Tibial nerve (tissue), 4 donors: ENCODE measurements around the gene TP73.

Experiments
- EP300 ChIP-seq, 2 donors: sonication (generic); formaldehyde crosslinking; IDR thresholded peaks; one replicate each; pipeline ENCODE4 v1.6.1; 2017; ENCODE audit warnings: antibody characterized with exemption in 2 of 2, mild to moderate bottlenecking in 1 of 2
- POLR2A ChIP-seq, 2 donors: fragments of 450-650 bp; IDR thresholded peaks; one replicate each; pipeline ENCODE4 v1.6.1; 2017; ENCODE audit warnings: antibody characterized with exemption in 2 of 2, mild to moderate bottlenecking in 2 of 2, moderate library complexity in 2 of 2
- TF ChIP-seq, protein P1 (sequence below), 5 experiments: fragments of 200-600 bp in 3 of 5; fragments of 450-650 bp in 2 of 5; sonication (generic) in 3 of 5; IDR thresholded peaks; one replicate each; pipeline ENCODE4 v1.5.1; 2016 to 2019; ENCODE audit warnings: antibody characterized with exemption in 5 of 5, mild to moderate bottlenecking in 3 of 5, moderate library complexity in 2 of 5

DNA sequence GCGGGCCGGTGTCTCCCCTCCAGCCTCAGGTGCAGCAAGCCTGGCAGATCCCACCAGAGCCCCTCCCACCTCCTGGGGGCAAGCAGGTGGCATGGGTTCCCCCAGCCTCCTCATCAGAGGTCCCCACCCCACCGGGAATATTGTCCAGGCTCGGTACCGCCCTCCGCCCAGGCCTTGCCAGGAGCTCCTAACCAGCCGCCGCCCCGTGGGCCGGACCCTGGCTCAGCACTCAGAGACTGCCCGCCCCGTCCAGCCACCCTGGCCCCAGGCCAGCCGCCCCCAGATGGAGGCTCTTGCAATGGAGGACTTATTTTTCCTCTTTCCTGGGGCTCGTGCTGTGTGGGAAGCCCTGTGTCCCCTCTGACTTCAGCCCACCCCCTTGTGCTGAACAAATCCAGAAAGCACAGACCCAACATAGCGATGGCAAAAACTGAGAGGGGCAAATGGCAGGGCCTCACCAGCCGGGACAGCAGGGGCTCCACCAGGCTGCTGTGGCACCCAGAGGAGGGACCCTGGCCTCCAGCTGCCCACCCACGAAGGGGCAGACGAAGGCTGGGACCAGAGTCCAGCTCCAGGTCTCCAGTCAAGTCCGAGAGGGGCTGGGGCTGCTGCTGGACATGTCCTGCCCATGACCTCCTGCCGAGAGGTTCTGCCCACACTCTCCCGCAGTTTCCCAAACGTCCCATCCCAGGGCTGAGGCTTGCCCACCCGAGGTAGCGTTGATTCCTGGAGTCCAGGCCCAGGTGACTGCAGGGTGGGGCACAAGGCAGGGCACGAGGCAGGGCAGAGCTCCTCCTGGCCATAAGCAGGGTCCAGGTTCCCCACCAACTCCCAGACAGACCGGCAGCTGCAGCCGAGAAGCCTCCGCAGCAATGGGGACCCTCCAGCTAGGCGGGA is 48.5 kb upstream of the TP73 start:
- TF ChIP-seq POLR2A (IDR thresholded peaks at IDR 0.05) (no peak), EP300 (IDR thresholded peaks at IDR 0.05) (no peak)
- TF ChIP-seq, protein P1, sequence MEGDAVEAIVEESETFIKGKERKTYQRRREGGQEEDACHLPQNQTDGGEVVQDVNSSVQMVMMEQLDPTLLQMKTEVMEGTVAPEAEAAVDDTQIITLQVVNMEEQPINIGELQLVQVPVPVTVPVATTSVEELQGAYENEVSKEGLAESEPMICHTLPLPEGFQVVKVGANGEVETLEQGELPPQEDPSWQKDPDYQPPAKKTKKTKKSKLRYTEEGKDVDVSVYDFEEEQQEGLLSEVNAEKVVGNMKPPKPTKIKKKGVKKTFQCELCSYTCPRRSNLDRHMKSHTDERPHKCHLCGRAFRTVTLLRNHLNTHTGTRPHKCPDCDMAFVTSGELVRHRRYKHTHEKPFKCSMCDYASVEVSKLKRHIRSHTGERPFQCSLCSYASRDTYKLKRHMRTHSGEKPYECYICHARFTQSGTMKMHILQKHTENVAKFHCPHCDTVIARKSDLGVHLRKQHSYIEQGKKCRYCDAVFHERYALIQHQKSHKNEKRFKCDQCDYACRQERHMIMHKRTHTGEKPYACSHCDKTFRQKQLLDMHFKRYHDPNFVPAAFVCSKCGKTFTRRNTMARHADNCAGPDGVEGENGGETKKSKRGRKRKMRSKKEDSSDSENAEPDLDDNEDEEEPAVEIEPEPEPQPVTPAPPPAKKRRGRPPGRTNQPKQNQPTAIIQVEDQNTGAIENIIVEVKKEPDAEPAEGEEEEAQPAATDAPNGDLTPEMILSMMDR (IDR thresholded peaks at IDR 0.05) = no peak
